GM19193 (cell line): ENCODE results near the gene GSTA2.

Experiments
- POLR2A ChIP-seq: IDR thresholded peaks from 4 replicates; pipeline ENCODE4 v1.6.1; 2011; ENCODE audit not compliant: insufficient read depth, insufficient read length; ENCODE audit errors: extremely low read depth

The GSTA2 gene

GRCh38 chr6:52725143-52725534 is 38.1 kb downstream of the GSTA2 start:
- TF ChIP-seq POLR2A: no peak

DNA sequence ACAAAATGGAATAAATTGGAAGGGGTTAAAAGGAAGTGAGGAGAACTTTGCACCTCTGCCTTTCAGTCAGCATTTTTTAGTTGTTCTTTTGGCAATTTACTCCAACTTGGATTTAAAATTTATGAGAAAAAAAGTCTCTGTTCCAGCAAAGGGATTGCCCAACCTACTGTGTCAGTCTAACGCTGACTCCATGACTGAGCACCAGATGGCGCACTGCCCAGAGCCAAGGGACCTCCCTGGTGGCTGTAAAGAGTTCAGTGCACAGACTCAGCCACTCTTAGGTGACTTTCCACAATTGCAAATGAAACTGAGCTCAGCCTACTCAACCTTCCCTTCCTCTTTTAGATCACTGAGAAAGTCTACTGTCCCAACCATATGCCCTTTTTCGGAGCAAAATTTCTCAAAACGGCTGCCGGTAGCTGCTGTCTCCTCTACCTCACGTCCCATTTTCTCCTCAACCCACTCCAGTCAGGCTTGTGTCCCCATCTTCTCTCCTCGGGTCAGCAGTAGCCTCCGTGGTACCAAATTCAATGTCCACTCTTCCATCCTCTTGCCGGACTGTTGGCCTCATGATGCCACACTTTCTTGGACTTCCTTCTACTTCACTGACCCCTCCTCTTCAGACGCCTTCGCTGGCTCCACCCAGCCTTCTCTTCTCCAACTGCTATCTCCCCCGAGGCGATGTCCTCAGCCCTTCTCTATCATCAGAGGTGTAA is 38.7 kb downstream of the GSTA2 start:
- TF ChIP-seq POLR2A: no peak

GRCh38 chr6:52724042-52724405 is 39.3 kb downstream of the GSTA2 start:
- TF ChIP-seq POLR2A: no peak

DNA sequence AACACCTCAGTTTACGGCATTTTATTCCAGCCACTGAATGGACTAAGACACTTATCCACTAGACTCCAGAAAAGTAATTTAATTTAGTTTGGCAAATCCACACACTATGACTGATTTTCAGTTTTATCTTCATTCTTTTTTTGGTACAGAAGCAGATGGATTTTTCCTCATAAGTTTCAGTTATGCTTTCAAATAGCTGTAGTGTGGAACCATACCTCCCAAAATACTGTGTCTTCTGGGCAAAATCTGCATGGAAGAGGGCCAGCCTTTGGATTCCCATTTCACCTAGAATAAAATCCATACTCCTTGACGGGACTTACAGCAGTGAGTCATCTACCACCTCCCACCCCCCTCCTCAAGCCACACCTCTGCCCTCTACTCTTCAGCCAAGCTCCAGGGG is 43.0 kb downstream of the GSTA2 start:
- TF ChIP-seq POLR2A: no peak

DNA sequence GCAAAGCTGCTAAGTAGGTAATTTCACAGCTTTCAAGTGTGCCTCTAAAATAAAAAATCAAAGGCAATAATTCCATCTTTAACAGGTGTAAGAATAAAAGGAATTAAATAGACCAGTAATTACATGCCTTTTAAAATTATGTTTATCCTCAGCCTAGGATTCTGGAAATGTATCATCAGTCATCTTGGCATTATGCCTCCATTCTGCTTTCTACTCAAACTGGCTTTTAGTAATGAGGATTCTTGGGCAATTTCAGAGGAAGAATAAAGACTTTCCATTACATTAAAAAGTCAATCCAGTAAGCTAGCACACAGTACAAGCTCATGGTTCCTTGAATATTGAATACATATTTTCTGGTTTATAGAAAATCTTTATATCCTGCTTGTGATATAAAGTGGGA is 44.7 kb downstream of the GSTA2 start:
- TF ChIP-seq POLR2A: no peak

- TF ChIP-seq POLR2A: no peak
Observed at GRCh38 chr6:52712136-52712535, 51.1 kb downstream of the GSTA2 start.

GRCh38 chr6:52707963-52708680 is 55.2 kb downstream of the GSTA2 start:
- TF ChIP-seq POLR2A: no peak

GRCh38 chr6:52706001-52706400 is 57.3 kb downstream of the GSTA2 start:
- TF ChIP-seq POLR2A: no peak

DNA sequence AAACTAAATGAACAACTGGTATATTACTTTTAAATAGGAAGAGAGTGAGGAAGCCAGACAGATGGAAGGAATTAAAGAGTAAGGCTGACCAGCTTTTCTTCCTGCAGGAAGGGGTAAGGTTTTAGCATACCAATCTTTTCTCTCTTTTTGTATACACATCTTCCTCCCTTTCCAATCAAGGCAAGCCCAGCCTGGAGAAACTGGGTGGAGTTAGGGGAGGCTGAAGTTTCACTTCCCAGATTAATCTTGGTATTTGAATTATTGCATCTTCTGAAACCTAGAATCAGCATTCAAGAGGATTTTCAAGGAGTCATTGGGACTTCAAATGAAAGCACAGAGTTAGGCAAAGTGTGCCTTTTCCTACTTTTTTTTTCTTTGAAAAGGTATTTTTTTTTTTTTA is 59.2 kb downstream of the GSTA2 start:
- no peak for TF ChIP-seq POLR2A
